ENCODE measurements around the gene RLN3.

DNA sequence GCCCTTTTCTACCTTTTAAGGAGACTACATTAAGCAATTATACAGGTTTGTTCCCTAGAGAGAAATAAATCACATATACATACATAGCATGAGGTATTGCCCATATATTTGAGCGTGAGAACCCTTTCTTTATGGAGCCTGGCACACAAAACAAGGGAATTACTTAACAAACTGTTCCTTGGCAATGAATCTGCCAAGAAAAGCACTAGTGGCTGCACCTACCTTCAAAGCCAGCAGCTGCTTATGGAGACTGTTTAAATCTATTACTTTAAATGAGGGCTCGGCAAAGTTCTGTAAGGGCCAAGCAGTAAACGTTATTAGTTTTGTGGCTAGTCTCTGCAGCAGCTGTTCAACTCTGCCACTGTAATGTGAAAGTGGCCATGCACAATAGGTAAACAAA, 28.9 kb upstream of the RLN3 start:
- TF ChIP-seq CTCF (IDR thresholded peaks at IDR 0.05) (no peak), POLR2A (IDR thresholded peaks at IDR 0.05) (no peak), POLR2AphosphoS5 (IDR thresholded peaks at IDR 0.05) (no peak)

Measured in breast epithelium (tissue), 3 donors.